HCT116 (cell line): ENCODE data around the gene TRMT1. TPM values are rescaled to one million over a fixed set of nuclear protein-coding genes. Genes with fewer than 3 reads are reported as not detected.

Source experiments
- ATAC-seq: fragments of 200-7000 bp; cut with Tn5 transposase; 2 replicates; pipeline ENCODE4 v1.9.1; 2020; ENCODE audit warnings: mild to moderate bottlenecking, moderate library complexity
- BruUV-seq: library from RNA; stranded (reverse); fragments of 400-500 nt; replicated peaks from 2 replicates; lab custom pipeline; 2021; lab: Mats Ljungman, UMichigan
- CTCF ChIA-PET: fragments of 300-600 bp; sonication (Branson Sonifier 250); formaldehyde crosslinking; loops from one replicate; lab custom pipeline; 2021; ENCODE audit warnings: antibody characterized with exemption; lab: Charles Lee
- POLR2A ChIA-PET: fragments of 300-600, 350-600 bp; sonication (Branson Sonifier 250); formaldehyde crosslinking; loops from one replicate; lab custom pipeline; 2021; ENCODE audit warnings: antibody characterized with exemption; lab: Charles Lee
- RAD21 ChIA-PET, 2 experiments: fragments of 300-600 bp; sonication (Branson Sonifier 250); formaldehyde crosslinking; loops; one replicate each; lab custom pipeline; 2023; ENCODE audit warnings: low total read pairs in 2 of 2; ENCODE audit not compliant: uncharacterized antibody in 2 of 2, unreplicated experiment in 2 of 2, low non-redundant PET in 1 of 2; lab: Charles Lee
- DNase-seq: peaks from one replicate; pipeline ENCODE4 v3.0.0-alpha.2; 2010; ENCODE audit warnings: low read depth, low spot score
- H2AFZ ChIP-seq: fragments of 200-600 bp; shearing (Covaris generic), sonication (generic); 2 replicates; pipeline ENCODE4 v1.6.1; 2017; ENCODE audit warnings: low read depth, mixed run types, mixed read lengths, antibody characterized with exemption, low read length; ENCODE audit not compliant: poor library complexity, severe bottlenecking
- H3K27ac ChIP-seq: 2 replicates; pipeline ENCODE4 v1.5.1; 2012; ENCODE audit warnings: low read depth, low read length
- H3K27me3 ChIP-seq: fragments of 200-600 bp; sonication (generic); 2 replicates; pipeline ENCODE4 v1.6.1; 2016; ENCODE audit warnings: mixed run types, low read length, mixed read lengths; ENCODE audit not compliant: insufficient read depth
- H3K36me3 ChIP-seq, 2 experiments: fragments of 200-500 bp in 1 of 2; fragments of 200-600 bp in 1 of 2; sonication (Bioruptor generic) in 1 of 2; sonication (generic) in 1 of 2; 2 replicates each; pipeline versions ENCODE4 v1.5.1 to v1.6.1; 2014 to 2016; ENCODE audit warnings: low read length in 2 of 2, inconsistent platforms in 1 of 2, mixed read lengths in 1 of 2, mixed run types in 1 of 2; ENCODE audit not compliant: insufficient read depth in 2 of 2, control insufficient read depth in 1 of 2
- H3K4me1 ChIP-seq, 2 experiments: fragments of 200-600 bp in 1 of 2; sonication (generic) in 1 of 2; 2 replicates each; pipeline versions ENCODE4 v1.5.1 to v1.6.1; 2012 to 2017; ENCODE audit warnings: low read length in 2 of 2, inconsistent platforms in 1 of 2, mild to moderate bottlenecking in 1 of 2, mixed read lengths in 1 of 2, mixed run types in 1 of 2, moderate library complexity in 1 of 2; ENCODE audit not compliant: insufficient read depth in 2 of 2, control insufficient read depth in 1 of 2
- H3K4me2 ChIP-seq: fragments of 200-600 bp; sonication (generic); 2 replicates; pipeline ENCODE4 v1.6.1; 2017; ENCODE audit warnings: mixed run types, low read length, mixed read lengths
- H3K4me3 ChIP-seq, 2 experiments: fragments of 200-600 bp in 1 of 2; sonication (generic) in 1 of 2; replicated peaks in 1 of 2; 2 replicates each; pipeline ENCODE4 v1.5.1; 2011 to 2016; ENCODE audit warnings: low read length in 2 of 2, control low read depth in 1 of 2, low read depth in 1 of 2, mild to moderate bottlenecking in 1 of 2, mixed read lengths in 1 of 2, mixed run types in 1 of 2
- H3K79me2 ChIP-seq: fragments of 200-600 bp; sonication (generic); 2 replicates; pipeline ENCODE4 v1.6.1; 2017; ENCODE audit warnings: mild to moderate bottlenecking, mixed run types, low read length, moderate library complexity, mixed read lengths; ENCODE audit not compliant: insufficient read depth
- H3K9ac ChIP-seq: fragments of 200-600 bp; sonication (generic); 2 replicates; pipeline ENCODE4 v1.6.1; 2016; ENCODE audit warnings: low read length, mixed read lengths
- H3K9me2 ChIP-seq: fragments of 200-600 bp; sonication (generic), shearing (Covaris generic); 2 replicates; pipeline ENCODE4 v1.6.1; 2017; ENCODE audit warnings: mixed run types, mild to moderate bottlenecking, moderate library complexity; ENCODE audit not compliant: insufficient read depth
- H3K9me3 ChIP-seq, 2 experiments: fragments of 200-500 bp in 1 of 2; fragments of 200-600 bp in 1 of 2; sonication (Bioruptor generic) in 1 of 2; sonication (generic) in 1 of 2; 2 replicates each; pipeline ENCODE4 v1.6.1; 2014 to 2017; ENCODE audit warnings: low read length in 2 of 2, mixed read lengths in 2 of 2, inconsistent platforms in 1 of 2, low read depth in 1 of 2, mild to moderate bottlenecking in 1 of 2, mixed run types in 1 of 2, moderate library complexity in 1 of 2; ENCODE audit not compliant: control insufficient read depth in 1 of 2, insufficient read depth in 1 of 2
- H4K20me1 ChIP-seq: fragments of 200-600 bp; sonication (generic), shearing (Covaris generic); 2 replicates; pipeline ENCODE4 v1.6.1; 2017; ENCODE audit warnings: mixed run types, mild to moderate bottlenecking, moderate library complexity; ENCODE audit not compliant: insufficient read depth
- ATF3 ChIP-seq: IDR thresholded peaks from 2 replicates; pipeline ENCODE4 v1.6.1; 2012
- CBX3 ChIP-seq: IDR thresholded peaks from 2 replicates; pipeline ENCODE4 v1.6.1; 2012; ENCODE audit warnings: low read depth
- CTCF ChIP-seq, 3 experiments: fragments of 200-600 bp in 1 of 3; sonication (generic) in 1 of 3; IDR thresholded peaks in 2 of 3; conservative IDR thresholded peaks in 1 of 3; 2 replicates each; pipeline ENCODE4 v1.5.1; 2012 to 2017; ENCODE audit warnings: low read depth in 2 of 3, low read length in 2 of 3, antibody characterized with exemption in 1 of 3, borderline replicate concordance in 1 of 3, control low read depth in 1 of 3, mild to moderate bottlenecking in 1 of 3, mixed read lengths in 1 of 3, mixed run types in 1 of 3, moderate library complexity in 1 of 3; ENCODE audit not compliant: insufficient read depth in 1 of 3
- EZH2 ChIP-seq: fragments of 200-600 bp; sonication (generic); IDR thresholded peaks from 2 replicates; pipeline ENCODE4 v1.6.1; 2017; ENCODE audit warnings: antibody characterized with exemption, mixed run types
- POLR2A ChIP-seq: IDR thresholded peaks from 2 replicates; pipeline ENCODE4 v1.7.0; 2011; ENCODE audit warnings: borderline replicate concordance; ENCODE audit not compliant: insufficient read depth, insufficient read length; ENCODE audit errors: extremely low read depth
- SIN3A ChIP-seq: IDR thresholded peaks from 2 replicates; pipeline ENCODE4 v1.6.1; 2012; ENCODE audit warnings: low read depth
- YY1 ChIP-seq: IDR thresholded peaks from 2 replicates; pipeline ENCODE4 v1.6.1; 2011; ENCODE audit warnings: low read length, low read depth, moderate library complexity, mild to moderate bottlenecking; ENCODE audit not compliant: insufficient replicate concordance; ENCODE audit errors: extremely low read depth
- ZNF274 ChIP-seq: fragments of 200-500 bp; sonication (Bioruptor generic); IDR thresholded peaks from 2 replicates; pipeline ENCODE4 v1.6.1; 2014; ENCODE audit warnings: mild to moderate bottlenecking, low read depth, low read length, inconsistent platforms
- intact Hi-C: fragments of 100-400 bp; cut with micrococcal nuclease; formaldehyde crosslinking; loops from 2 replicates; pipeline ENCODE4 v1.10.0; 2022
- total RNA-seq: library from RNA; stranded (reverse); gene quantifications from one replicate; pipeline ENCODE4 v1.2.1, GENCODE V29; 2021; ENCODE audit not compliant: unreplicated experiment

TRMT1 gene
- total RNA-seq, 1 experiment from 2014 or later = 84.4 TPM

- Histone ChIP-seq H3K36me3 (peaks cover 0 to 6% of the 10 kb centered on the region in 2 experiments; a peak in 1 of 4 replicates), H3K4me2 (peak within 1 kb of the TSS; percentile 56), H3K9me2 (no peaks in the 10 kb centered on the region), H3K27ac (peak within 1 kb of the TSS; percentile 16; the same call in 1 of the 2 replicates), H3K79me2 (no peaks in the 10 kb centered on the region), H3K9me3 (no peaks in the 10 kb centered on the region), H2AFZ (no peak within 1 kb of the TSS), H3K27me3 (no peaks in the 10 kb centered on the region), H3K4me3 (peak within 1 kb of the TSS; percentile 28 to 45), H3K9ac (peak within 1 kb of the TSS; percentile 44), H4K20me1 (no peaks in the 10 kb centered on the region), H3K4me1 (peaks cover 3 to 32% of the 10 kb centered on the region in 2 experiments; a peak in 3 of 4 replicates)
- POLR2A ChIA-PET = no interaction called here
- CTCF ChIA-PET = no interaction called here
- RAD21 ChIA-PET = no interaction called here
- BruUV-seq = no TSS peak
- TF ChIP-seq CTCF (IDR thresholded peaks at IDR 0.05 in 2 of 3, conservative IDR thresholded peaks at IDR 0.05 in 1 of 3; ENCODE audit: borderline replicate concordance in 1 of 3, insufficient read depth in 1 of 3, low read depth in 2 of 3, low read length in 2 of 3) (no peak), EZH2 (no peak), SIN3A (no peak), CBX3 (no peak), ZNF274 (no peak), POLR2A (no peak), ATF3 (no peak), YY1 (no peak)
- peak; percentile 54 for ATAC-seq
- intact Hi-C loops = no loop called here
- DNase-seq = no peak
These were observed 13.6 kb downstream of the TRMT1 start, which contains the start of gene LYL1 for GRCh38 chr19:13102666-13103580. LYL1 (minus strand) TSS chr19:13102858; CDS start chr19:13101171, 1,687 bp downstream.
